Measurements from ENCODE around the gene GRAMD1A. TPM values are rescaled to one million over a fixed set of nuclear protein-coding genes. Genes with fewer than 3 reads are reported as not detected.

GRAMD1A gene
- total and polyA plus RNA-seq, 2 of the 8 experiments (the other 6 are each of a cell fraction or from before 2014, with no cell fraction given) = 113 to 154 TPM

GRCh38 chr19:35023428-35023827 lies 23.3 kb downstream of the GRAMD1A start:
- no peak overlapping the region for H3K9ac ChIP-seq (replicated peaks in 1 of 4; ENCODE audit: extremely low read depth in 1 of 4, low read depth in 3 of 4, low read length in 3 of 4)
- DNase-seq (ENCODE audit: low read depth in 1 of 2, low spot score in 2 of 2) (no peak), FAIRE-seq (no peak)
- H3K4me3 ChIP-seq (ENCODE audit: extremely low read depth in 1 of 4, insufficient read depth in 2 of 4, low read depth in 3 of 4, low read length in 4 of 4) = no peak overlapping the region
- H2BK20ac ChIP-seq (ENCODE audit: low read length) = no peak overlapping the region
- H3K27me3 ChIP-seq (replicated peaks in 1 of 4; ENCODE audit: control insufficient read depth in 3 of 4, extremely low read depth in 1 of 4, insufficient read depth in 3 of 4, low read length in 3 of 4) = no peaks in the 10 kb centered on the region
- no peaks in the 10 kb centered on the region for H3K4me1 ChIP-seq (replicated peaks in 1 of 4; ENCODE audit: control insufficient read depth in 3 of 4, insufficient read depth in 4 of 4, low read length in 3 of 4)
- no peak overlapping the region for H2BK120ac ChIP-seq (replicated peaks; ENCODE audit: low read depth, low read length)
- no peaks in the 10 kb centered on the region for H3K9me3 ChIP-seq (ENCODE audit: insufficient read depth in 2 of 2, low read depth in 1 of 2, low read length in 1 of 2)
- no peak overlapping the region for H2BK5ac ChIP-seq (ENCODE audit: low read depth, low read length)
- peaks cover 48 to 88% (median 79%) of the 10 kb centered on the region in 4 experiments for H3K36me3 ChIP-seq (ENCODE audit: control insufficient read depth in 2 of 4, insufficient read depth in 4 of 4, low read length in 3 of 4)
- no peak overlapping the region for H3K56ac ChIP-seq (replicated peaks; ENCODE audit: insufficient read length, low read depth, low read length)
- H3K79me1 ChIP-seq (ENCODE audit: low read depth, low read length) = no peaks in the 10 kb centered on the region
- no peak overlapping the region for H2BK12ac ChIP-seq (ENCODE audit: low read depth, low read length)
- H3K27ac ChIP-seq (ENCODE audit: low read depth, low read length) = no peak overlapping the region
- ChIA-PET CTCF (ENCODE audit: partially characterized antibody) (interaction anchor here (1.0 kb wide), 1 partner anchor 51 kb away, joined by 4 read pairs; no protein-coding TSS in a partner anchor), POLR2A (ENCODE audit: partially characterized antibody) (interaction anchor here (0.6 to 24.8 kb wide), 2 partner anchors 19 to 194 kb away, joined by 3 to 366 read pairs; partner anchors contain the start of gene GRAMD1A)
- H3K4me2 ChIP-seq (ENCODE audit: insufficient read depth in 1 of 2, low read depth in 2 of 2, low read length in 2 of 2) = no peak overlapping the region
- H3K79me2 ChIP-seq (ENCODE audit: control insufficient read depth in 1 of 2, insufficient read depth in 2 of 2, low read length in 2 of 2) = no peaks in the 10 kb centered on the region
- H2AFZ ChIP-seq (ENCODE audit: low read length) = no peak overlapping the region
- H3K14ac ChIP-seq (ENCODE audit: insufficient read length) = no peak overlapping the region
- H3K23ac ChIP-seq (ENCODE audit: insufficient read length) = no peak overlapping the region
- no peak overlapping the region for H4K91ac ChIP-seq (replicated peaks; ENCODE audit: insufficient read length, low read length)
- H3K18ac ChIP-seq (ENCODE audit: extremely low read depth, low read length) = no peak overlapping the region
- H3K4ac ChIP-seq (replicated peaks; ENCODE audit: insufficient read length, low read depth, low read length) = no peak overlapping the region
- 93% methylated on average over 19 of the region's 19 CpGs; no CpG with 5 or more reads in 1 of the 2 experiments for WGBS, 2 experiments (ENCODE audit: extremely low coverage in 1 of 2, insufficient coverage in 1 of 2, insufficient read length in 1 of 2, insufficient replicate concordance in 2 of 2, low coverage in 1 of 2, low lambda C conversion rate in 2 of 2, missing lambda C conversion rate in 1 of 2)
- H2AK5ac ChIP-seq (ENCODE audit: low read depth, low read length) = no peak overlapping the region
- H4K20me1 ChIP-seq (replicated peaks in 1 of 2; ENCODE audit: control insufficient read depth in 1 of 2, insufficient read depth in 2 of 2, low read length in 2 of 2) = peaks cover 6 to 31% of the 10 kb centered on the region in 2 experiments
- no peak overlapping the region for H4K5ac ChIP-seq (ENCODE audit: insufficient read length, low read depth, low read length)
- no peak overlapping the region for H2BK15ac ChIP-seq (ENCODE audit: low read length)
- H4K8ac ChIP-seq (ENCODE audit: extremely low read depth, insufficient read depth, low read length) = no peak overlapping the region
- H3K23me2 ChIP-seq (ENCODE audit: low read depth, low read length) = no peaks in the 10 kb centered on the region
- TF ChIP-seq EGR1 (IDR thresholded peaks at IDR 0.05; ENCODE audit: borderline replicate concordance, low read depth, low read length) (no peak), ATF2 (IDR thresholded peaks at IDR 0.05; ENCODE audit: low read length) (no peak), BRCA1 (IDR thresholded peaks at IDR 0.05; ENCODE audit: low read depth, low read length) (no peak), CHD1 (IDR thresholded peaks at IDR 0.05; ENCODE audit: low read depth, low read length) (no peak), RFX5 (IDR thresholded peaks at IDR 0.05; ENCODE audit: borderline replicate concordance, low read depth, low read length) (no peak), SIX5 (IDR thresholded peaks at IDR 0.05; ENCODE audit: low read depth, low read length) (no peak), RBBP5 (IDR thresholded peaks at IDR 0.05; ENCODE audit: borderline replicate concordance, low read depth, low read length) (no peak), GABPA (IDR thresholded peaks at IDR 0.05; ENCODE audit: borderline replicate concordance, insufficient read depth, low read length) (no peak), MAFK (IDR thresholded peaks at IDR 0.05; ENCODE audit: low read depth, low read length) (no peak), SUZ12 (IDR thresholded peaks at IDR 0.05; ENCODE audit: low read length) (no peak), SIRT6 (IDR thresholded peaks at IDR 0.05; ENCODE audit: low read length) (no peak)
- TF ChIP-seq, protein P1, sequence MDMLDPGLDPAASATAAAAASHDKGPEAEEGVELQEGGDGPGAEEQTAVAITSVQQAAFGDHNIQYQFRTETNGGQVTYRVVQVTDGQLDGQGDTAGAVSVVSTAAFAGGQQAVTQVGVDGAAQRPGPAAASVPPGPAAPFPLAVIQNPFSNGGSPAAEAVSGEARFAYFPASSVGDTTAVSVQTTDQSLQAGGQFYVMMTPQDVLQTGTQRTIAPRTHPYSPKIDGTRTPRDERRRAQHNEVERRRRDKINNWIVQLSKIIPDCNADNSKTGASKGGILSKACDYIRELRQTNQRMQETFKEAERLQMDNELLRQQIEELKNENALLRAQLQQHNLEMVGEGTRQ (IDR thresholded peaks at IDR 0.05; ENCODE audit: low read length) = no peak

All from H1 (cell line).